Gastrocnemius medialis (tissue), 4 donors: Measurements from ENCODE around the gene UBQLN4.

Experiments
- POLR2A ChIP-seq, 2 donors: fragments of 450-650 bp; IDR thresholded peaks; one replicate each; pipeline ENCODE4 v1.6.1; 2017; ENCODE audit warnings: antibody characterized with exemption in 2 of 2, mild to moderate bottlenecking in 2 of 2, moderate library complexity in 2 of 2
- TF ChIP-seq, protein P1 (sequence below), 5 experiments: fragments of 450-650 bp in 3 of 5; fragments of 200-600 bp in 2 of 5; sonication (generic) in 2 of 5; IDR thresholded peaks in 4 of 5; conservative IDR thresholded peaks in 1 of 5; 1 replicate in 4 of 5; 2 replicates in 1 of 5; pipeline ENCODE4 v1.5.1; 2016 to 2019; ENCODE audit warnings: antibody characterized with exemption in 5 of 5, mild to moderate bottlenecking in 3 of 5, moderate library complexity in 3 of 5

DNA sequence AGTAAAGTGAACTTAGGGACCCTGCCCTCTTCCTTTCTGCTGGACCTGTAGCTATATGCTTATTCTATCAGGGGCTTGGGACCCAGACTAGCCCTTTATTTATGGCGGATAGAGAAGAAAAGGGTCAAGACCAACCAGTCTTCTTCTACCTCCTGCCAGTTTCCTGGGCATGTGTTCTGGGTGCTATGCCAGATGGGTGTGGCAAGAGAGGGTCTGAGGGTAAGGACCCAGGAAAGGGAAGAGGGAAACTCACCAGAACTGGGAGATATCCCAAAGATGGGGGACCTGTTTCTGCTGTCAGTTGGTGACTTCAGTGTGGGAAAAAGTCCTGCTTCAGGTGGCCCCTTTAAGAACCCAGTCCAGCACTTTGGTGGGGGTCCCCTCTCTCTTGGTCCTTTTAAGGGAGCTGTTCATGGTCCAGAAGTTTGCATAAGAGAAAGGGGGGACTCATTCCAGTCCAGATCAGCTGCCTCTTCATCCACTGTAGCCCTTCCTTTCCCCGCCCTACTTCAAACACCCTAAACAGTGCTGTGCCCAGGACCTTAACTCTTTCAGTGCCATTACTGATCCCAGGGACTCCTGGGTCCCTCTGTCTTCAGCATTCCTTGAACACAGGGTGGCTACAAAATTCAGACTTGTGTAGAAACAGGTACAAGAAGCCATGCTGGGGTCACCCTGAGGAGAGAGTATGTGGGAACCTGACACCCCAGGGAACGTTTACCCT is 51.2 kb downstream of the UBQLN4 start:
- TF ChIP-seq, protein P1, sequence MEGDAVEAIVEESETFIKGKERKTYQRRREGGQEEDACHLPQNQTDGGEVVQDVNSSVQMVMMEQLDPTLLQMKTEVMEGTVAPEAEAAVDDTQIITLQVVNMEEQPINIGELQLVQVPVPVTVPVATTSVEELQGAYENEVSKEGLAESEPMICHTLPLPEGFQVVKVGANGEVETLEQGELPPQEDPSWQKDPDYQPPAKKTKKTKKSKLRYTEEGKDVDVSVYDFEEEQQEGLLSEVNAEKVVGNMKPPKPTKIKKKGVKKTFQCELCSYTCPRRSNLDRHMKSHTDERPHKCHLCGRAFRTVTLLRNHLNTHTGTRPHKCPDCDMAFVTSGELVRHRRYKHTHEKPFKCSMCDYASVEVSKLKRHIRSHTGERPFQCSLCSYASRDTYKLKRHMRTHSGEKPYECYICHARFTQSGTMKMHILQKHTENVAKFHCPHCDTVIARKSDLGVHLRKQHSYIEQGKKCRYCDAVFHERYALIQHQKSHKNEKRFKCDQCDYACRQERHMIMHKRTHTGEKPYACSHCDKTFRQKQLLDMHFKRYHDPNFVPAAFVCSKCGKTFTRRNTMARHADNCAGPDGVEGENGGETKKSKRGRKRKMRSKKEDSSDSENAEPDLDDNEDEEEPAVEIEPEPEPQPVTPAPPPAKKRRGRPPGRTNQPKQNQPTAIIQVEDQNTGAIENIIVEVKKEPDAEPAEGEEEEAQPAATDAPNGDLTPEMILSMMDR (IDR thresholded peaks at IDR 0.05 in 4 of 5, conservative IDR thresholded peaks at IDR 0.05 in 1 of 5): no peak
- TF ChIP-seq POLR2A (IDR thresholded peaks at IDR 0.05): no peak
